ENCODE results near the gene RNF167. TPM values are rescaled to one million over a fixed set of nuclear protein-coding genes. Genes with fewer than 3 reads are reported as not detected.

RNF167 gene
- total RNA-seq, 2 donors from 2014 or later = 62.7 to 77.3 TPM

- DNase-seq (ENCODE audit: low spot score) = no peak
- intact Hi-C loops (cut with DNase I) = loop anchor here in 1 of 2 donors (5.0 kb wide), 1 partner anchor 1185 kb away; no protein-coding TSS in a partner anchor
These were observed 7.3 kb upstream of the RNF167 start for GRCh38 chr17:4932756-4933155.

- intact Hi-C loops (cut with DNase I) = loop anchor here in 1 of 2 donors (5.0 kb wide), 1 partner anchor 1186 kb away; no protein-coding TSS in a partner anchor
- DNase-seq (ENCODE audit: low spot score) = no peak
These were observed 6.4 kb upstream of the RNF167 start for GRCh38 chr17:4933646-4934045.

GRCh38 chr17:4934173-4934979 is 5.7 kb upstream of the RNF167 start:
- intact Hi-C loops (cut with DNase I) = loop anchor here in 1 of 2 donors (5.0 kb wide), 1 partner anchor 1187 kb away; no protein-coding TSS in a partner anchor
- no peak for DNase-seq (ENCODE audit: low spot score)

GRCh38 chr17:4935650-4936049 is 4.4 kb upstream of the RNF167 start:
- DNase-seq (ENCODE audit: low spot score) = no peak
- intact Hi-C loops (cut with DNase I) = no loop called here

DNA sequence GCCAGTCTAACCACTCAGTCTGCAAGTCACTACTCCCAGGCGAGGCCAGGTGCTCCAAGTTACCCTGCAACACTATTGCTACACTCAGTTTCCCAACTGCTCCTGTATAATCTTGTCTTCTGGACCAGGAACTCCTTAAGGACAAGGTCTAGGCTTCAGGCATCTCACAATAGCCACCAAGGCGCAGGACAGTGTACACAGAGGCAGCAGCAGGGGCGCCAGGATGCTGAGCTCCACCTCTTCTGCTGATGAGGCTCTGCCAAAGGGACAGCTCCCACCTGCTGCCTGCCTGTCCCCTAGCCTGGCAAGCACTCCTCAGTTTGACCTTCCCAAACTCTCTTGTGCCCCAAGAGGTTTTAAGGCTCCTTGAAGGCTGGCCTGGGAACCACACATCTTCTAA is 3.6 kb upstream of the RNF167 start:
- intact Hi-C loops (cut with DNase I) = no loop called here
- no peak for DNase-seq (ENCODE audit: low spot score)

GRCh38 chr17:4937553-4937952 is 2.5 kb upstream of the RNF167 start:
- intact Hi-C loops (cut with DNase I) = no loop called here
- DNase-seq (ENCODE audit: low spot score) = no peak

DNA sequence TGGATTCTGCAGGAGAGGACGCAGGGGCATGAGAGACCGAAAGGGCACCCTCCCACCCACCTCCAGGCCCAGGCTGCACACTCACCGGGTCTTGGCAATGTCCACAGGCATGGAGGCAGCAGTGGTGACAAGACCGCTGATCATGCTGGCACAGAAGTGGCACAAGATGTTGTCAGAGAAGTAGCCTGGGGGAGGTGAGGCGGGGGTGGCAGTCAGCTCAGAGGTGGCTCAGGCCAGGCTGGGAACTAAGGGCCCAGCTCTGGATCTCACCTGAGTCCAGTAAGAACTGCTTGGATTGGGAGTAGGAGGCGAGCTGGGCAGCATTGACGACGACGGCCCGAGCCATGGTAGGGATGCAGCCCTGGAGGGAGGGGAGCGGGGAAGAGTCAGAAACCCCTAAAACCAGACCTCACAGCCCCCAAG is 2.0 kb upstream of the RNF167 start:
- DNase-seq (ENCODE audit: low spot score) = no peak
- intact Hi-C loops (cut with DNase I) = no loop called here

DNA sequence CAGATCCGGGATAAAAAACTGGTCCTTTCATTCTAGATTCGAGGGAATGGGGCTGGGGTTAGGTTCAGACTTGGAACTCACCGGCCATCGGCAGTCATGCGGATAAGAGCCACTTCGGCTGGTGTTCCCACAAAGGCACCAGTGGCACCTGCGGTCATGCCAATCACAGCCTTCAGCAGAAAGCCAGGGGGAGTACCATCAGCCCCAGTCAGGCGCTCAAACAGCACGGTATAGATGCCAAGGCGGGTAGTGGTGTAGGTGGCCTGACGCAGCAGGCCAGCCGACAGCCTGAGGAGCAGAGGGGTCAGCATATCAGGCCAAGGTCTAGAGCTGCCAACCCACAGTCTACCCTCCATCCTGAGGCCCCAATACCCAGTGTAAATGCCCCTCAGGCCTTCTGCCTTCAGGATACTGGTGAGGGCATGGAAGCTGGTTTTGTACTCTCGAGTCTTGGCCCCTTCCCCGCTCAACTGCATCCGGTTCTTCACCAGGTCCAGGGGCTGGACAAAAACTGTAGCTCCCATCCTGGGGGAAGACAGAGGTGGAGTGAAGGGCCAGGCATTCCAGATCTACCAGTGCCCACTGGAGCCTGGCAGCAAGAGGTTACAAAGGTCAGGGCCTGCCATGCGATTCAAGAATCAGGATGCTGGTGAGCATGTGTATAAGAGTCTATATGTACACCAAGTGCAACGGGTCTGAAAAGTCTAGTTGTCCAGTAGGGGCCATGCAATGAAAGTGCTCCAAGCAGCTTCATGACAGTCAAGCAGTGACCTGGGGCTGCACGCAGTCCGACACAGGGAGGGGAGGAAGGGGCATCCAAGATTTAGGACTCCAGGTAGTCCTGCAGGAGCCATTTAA is 1.2 kb upstream of the RNF167 start:
- DNase-seq (ENCODE audit: low spot score) = no peak
- intact Hi-C loops (cut with DNase I) = no loop called here

- intact Hi-C loops (cut with DNase I) = no loop called here
- no peak for DNase-seq (ENCODE audit: low spot score)
These were observed 597 bp upstream of the RNF167 start for GRCh38 chr17:4939546-4939795.

GRCh38 chr17:4940555-4941318 is 669 bp downstream of the RNF167 start:
- intact Hi-C loops (cut with DNase I) = no loop called here
- no peak for DNase-seq (ENCODE audit: low spot score)

DNA sequence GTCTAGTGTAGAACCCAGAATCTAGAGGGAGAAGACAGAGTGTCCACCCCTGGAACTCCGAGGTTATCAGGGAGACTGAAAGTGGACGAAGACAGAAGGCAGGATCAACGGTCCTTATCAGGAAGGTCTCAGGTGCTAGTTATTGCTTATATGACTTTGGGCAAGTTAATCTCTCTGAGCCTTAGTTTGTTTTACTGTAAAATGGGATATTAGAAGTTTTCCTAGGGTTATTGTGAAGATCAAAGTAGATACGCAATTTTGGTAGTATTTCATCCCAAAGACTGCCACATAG is 1.2 kb downstream of the RNF167 start:
- intact Hi-C loops (cut with DNase I) = no loop called here
- no peak for DNase-seq (ENCODE audit: low spot score)

DNA sequence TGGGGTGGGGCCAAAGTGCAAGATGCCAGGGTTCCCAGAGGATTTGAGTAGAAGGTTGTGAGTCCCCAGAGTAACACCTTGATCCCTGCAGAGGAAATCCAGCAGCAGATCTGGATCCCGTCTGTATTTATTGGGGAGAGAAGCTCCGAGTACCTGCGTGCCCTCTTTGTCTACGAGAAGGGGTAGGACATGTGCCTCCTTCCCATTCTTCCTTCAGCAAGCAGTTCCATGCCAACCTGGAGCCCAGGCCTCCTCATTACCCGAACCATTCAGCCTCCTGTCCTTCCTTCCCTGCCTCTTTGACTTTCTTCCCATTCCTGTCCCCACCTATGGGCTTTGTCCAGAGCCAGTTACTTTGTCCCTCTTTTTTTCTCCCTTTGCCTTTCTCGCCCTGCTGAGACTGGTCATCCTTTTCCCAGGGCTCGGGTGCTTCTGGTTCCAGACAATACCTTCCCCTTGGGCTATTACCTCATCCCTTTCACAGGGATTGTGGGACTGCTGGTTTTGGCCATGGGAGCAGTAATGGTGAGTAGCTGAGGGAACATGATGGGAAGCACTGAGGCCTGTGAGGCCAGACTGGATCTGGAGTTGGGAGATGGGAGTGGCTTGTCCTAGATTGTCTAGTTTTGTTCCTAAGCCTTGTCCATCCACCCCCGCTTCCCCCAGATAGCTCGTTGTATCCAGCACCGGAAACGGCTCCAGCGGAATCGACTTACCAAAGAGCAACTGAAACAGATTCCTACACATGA is 2.9 kb downstream of the RNF167 start:
- DNase-seq (ENCODE audit: low spot score) = no peak
- intact Hi-C loops (cut with DNase I) = no loop called here

- DNase-seq (ENCODE audit: low spot score) = no peak
- intact Hi-C loops (cut with DNase I) = no loop called here
These were observed 4.1 kb downstream of the RNF167 start for GRCh38 chr17:4944163-4944553.

DNA sequence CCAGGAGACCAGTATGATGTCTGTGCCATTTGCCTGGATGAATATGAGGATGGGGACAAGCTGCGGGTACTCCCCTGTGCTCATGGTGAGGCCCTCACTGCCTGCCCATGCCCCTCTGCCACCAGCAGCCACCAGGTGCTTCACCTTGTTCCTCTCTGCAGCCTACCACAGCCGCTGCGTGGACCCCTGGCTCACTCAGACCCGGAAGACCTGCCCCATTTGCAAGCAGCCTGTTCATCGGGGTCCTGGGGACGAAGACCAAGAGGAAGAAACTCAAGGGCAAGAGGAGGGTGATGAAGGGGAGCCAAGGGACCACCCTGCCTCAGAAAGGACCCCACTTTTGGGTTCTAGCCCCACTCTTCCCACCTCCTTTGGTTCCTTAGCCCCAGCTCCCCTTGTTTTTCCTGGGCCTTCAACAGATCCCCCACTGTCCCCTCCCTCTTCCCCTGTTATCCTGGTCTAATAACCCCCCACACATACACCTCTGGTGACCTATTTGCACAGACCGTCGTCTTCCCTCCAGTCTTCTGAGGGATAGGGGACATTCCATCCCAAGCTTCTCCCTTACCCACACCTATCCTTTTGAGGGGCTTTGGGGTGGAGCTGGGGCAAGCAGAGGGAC is 4.6 kb downstream of the RNF167 start:
- no peak for DNase-seq (ENCODE audit: low spot score)
- intact Hi-C loops (cut with DNase I) = no loop called here

- DNase-seq (ENCODE audit: low spot score) = peak; percentile 95
These were observed 5.3 kb downstream of the RNF167 start for GRCh38 chr17:4945176-4945943.

GRCh38 chr17:4945944-4946280 is 5.8 kb downstream of the RNF167 start:
- no peak for DNase-seq (ENCODE audit: low spot score)
- intact Hi-C loops (cut with DNase I) = no loop called here

More at GRCh38 chr17:4945176-4945943, 5.3 kb downstream of the RNF167 start:
- intact Hi-C loops (cut with DNase I) = no loop called here

GRCh38 chr17:4946312-4946976 is 6.4 kb downstream of the RNF167 start:
- intact Hi-C loops (cut with DNase I) = no loop called here

GRCh38 chr17:4947010-4947410 is 6.9 kb downstream of the RNF167 start:
- intact Hi-C loops (cut with DNase I) = no loop called here
- DNase-seq (ENCODE audit: low spot score) = no peak

More at GRCh38 chr17:4946312-4946976, 6.4 kb downstream of the RNF167 start:
- DNase-seq (ENCODE audit: low spot score) = no peak
